Panc1 (cell line): ENCODE measurements around the gene GADD45A. TPM values are rescaled to one million over a fixed set of nuclear protein-coding genes. Genes with fewer than 3 reads are reported as not detected.

Experiments
- ATAC-seq: fragments of 200-7000 bp; cut with Tn5 transposase; 2 replicates; pipeline ENCODE4 v1.9.1; 2020; ENCODE audit warnings: mild to moderate bottlenecking, moderate library complexity
- BruUV-seq: library from RNA; stranded (reverse); fragments of 400-500 nt; replicated peaks from 2 replicates; lab custom pipeline; 2021; lab: Mats Ljungman, UMichigan
- CTCF ChIA-PET: fragments of 300-600 bp; sonication (Branson Sonifier 250); formaldehyde crosslinking; loops from one replicate; lab custom pipeline; 2022; ENCODE audit warnings: antibody characterized with exemption; lab: Charles Lee
- POLR2A ChIA-PET: fragments of 300-600 bp; sonication (Branson Sonifier 250); formaldehyde crosslinking; loops from one replicate; lab custom pipeline; 2022; ENCODE audit warnings: antibody characterized with exemption; lab: Charles Lee
- DNase-seq: peaks from one replicate; pipeline ENCODE4 v3.0.0-alpha.2; 2010; ENCODE audit warnings: low read depth, low spot score
- H3K27ac ChIP-seq: 2 replicates; pipeline ENCODE4 v1.5.1; 2011; ENCODE audit warnings: mild to moderate bottlenecking, low read length, inconsistent platforms
- H3K27me3 ChIP-seq: fragments of 200-500 bp; sonication (Bioruptor generic); 2 replicates; pipeline ENCODE4 v1.6.0; 2014; ENCODE audit warnings: low read length, inconsistent platforms; ENCODE audit not compliant: control insufficient read depth, insufficient read depth
- H3K36me3 ChIP-seq: fragments of 200-500 bp; sonication (Bioruptor generic); 2 replicates; pipeline ENCODE4 v1.5.1; 2014; ENCODE audit warnings: inconsistent platforms, mild to moderate bottlenecking, low read length, moderate library complexity; ENCODE audit not compliant: control insufficient read depth, insufficient read depth
- H3K4me1 ChIP-seq: 2 replicates; pipeline ENCODE4 v1.5.1; 2011; ENCODE audit warnings: inconsistent platforms, mild to moderate bottlenecking, low read length, moderate library complexity; ENCODE audit not compliant: control insufficient read depth, insufficient read depth
- H3K4me3 ChIP-seq, 2 experiments: 2 replicates each; pipeline ENCODE4 v1.5.1; 2011 to 2012; ENCODE audit warnings: low read depth in 2 of 2, low read length in 2 of 2, mild to moderate bottlenecking in 2 of 2, inconsistent platforms in 1 of 2, moderate library complexity in 1 of 2
- H3K9me3 ChIP-seq: fragments of 200-500 bp; sonication (Bioruptor generic); 2 replicates; pipeline ENCODE4 v1.5.1; 2014; ENCODE audit warnings: low read depth, mild to moderate bottlenecking, inconsistent platforms, low read length, moderate library complexity; ENCODE audit not compliant: control insufficient read depth, insufficient read depth
- CTCF ChIP-seq: fragments of 450-650 bp; IDR thresholded peaks from 2 replicates; pipeline ENCODE4 v1.5.1; 2017; ENCODE audit warnings: mild to moderate bottlenecking
- POLR2AphosphoS5 ChIP-seq: IDR thresholded peaks from 2 replicates; pipeline ENCODE4 v1.6.1; 2012; ENCODE audit warnings: mild to moderate bottlenecking, low read depth, low read length, moderate library complexity
- REST ChIP-seq, 2 experiments: IDR thresholded peaks; 2 replicates each; pipeline ENCODE4 v1.6.1; 2011 to 2012; ENCODE audit warnings: low read depth in 2 of 2, control low read depth in 1 of 2, low read length in 1 of 2, mild to moderate bottlenecking in 1 of 2, moderate library complexity in 1 of 2; ENCODE audit not compliant: insufficient read depth in 1 of 2
- SIN3A ChIP-seq: IDR thresholded peaks from 2 replicates; pipeline ENCODE4 v1.6.1; 2012; ENCODE audit warnings: low read depth, mild to moderate bottlenecking, low read length, moderate library complexity, borderline replicate concordance; ENCODE audit not compliant: insufficient read depth
- TCF7L2 ChIP-seq: IDR thresholded peaks from 2 replicates; pipeline ENCODE4 v1.6.1; 2011; ENCODE audit warnings: mild to moderate bottlenecking, low read depth, low read length, inconsistent platforms
- in situ Hi-C: cut with HindIII; loops from 2 replicates; pipeline ENCODE4 v1.10.0; 2016; ENCODE audit warnings: low sequenced_read_pairs, low pct_unique_long_range_greater_than_20kb
- intact Hi-C: fragments of 100-400 bp; cut with micrococcal nuclease; formaldehyde crosslinking; loops from one replicate; pipeline ENCODE4 v1.10.0; 2022; ENCODE audit not compliant: unreplicated experiment
- total RNA-seq: library from RNA; stranded (reverse); gene quantifications from one replicate; pipeline ENCODE4 v1.2.1, GENCODE V29; 2021; ENCODE audit not compliant: unreplicated experiment

GADD45A gene
- total RNA-seq, 1 experiment from 2014 or later = 106 TPM

- H3K4me1 ChIP-seq = peaks cover 32% of the 10 kb centered on the region
- H3K27me3 ChIP-seq = no peaks in the 10 kb centered on the region
- intact Hi-C loops = no loop called here
- ATAC-seq (peak; percentile 62), DNase-seq (no peak)
- CTCF ChIA-PET = no interaction called here
- in situ Hi-C loops = loop anchor here (25.0 kb wide), 1 partner anchor 137 kb away; no protein-coding TSS in a partner anchor
- H3K27ac ChIP-seq = peak overlapping the region; percentile 26
- H3K9me3 ChIP-seq = no peaks in the 10 kb centered on the region
- POLR2A ChIA-PET = no interaction called here
- TF ChIP-seq CTCF (no peak), TCF7L2 (peak; percentile 66)
- no peaks in the 10 kb centered on the region for H3K36me3 ChIP-seq
- H3K4me3 ChIP-seq = no peak overlapping the region
- no TSS peak for BruUV-seq
These were observed 10.6 kb upstream of the GADD45A start for GRCh38 chr1:67674260-67675011.

- BruUV-seq = no TSS peak
- ATAC-seq = no peak
- in situ Hi-C loops = no loop called here
These were observed 9.2 kb upstream of the GADD45A start for GRCh38 chr1:67675800-67676199.

More at GRCh38 chr1:67675800-67676199, 9.2 kb upstream of the GADD45A start:
- intact Hi-C loops = no loop called here
- Histone ChIP-seq H3K4me3 (no peak overlapping the region), H3K4me1 (peaks cover 32% of the 10 kb centered on the region), H3K27ac (peak overlapping the region; percentile 68), H3K36me3 (no peaks in the 10 kb centered on the region), H3K9me3 (no peaks in the 10 kb centered on the region), H3K27me3 (no peaks in the 10 kb centered on the region)
- DNase-seq = no peak
- no peak for TF ChIP-seq SIN3A
- TF ChIP-seq TCF7L2 = no peak
- no peak for TF ChIP-seq REST (IDR thresholded peaks at IDR 0.05; ENCODE audit: insufficient read depth in 1 of 2, low read depth in 2 of 2, low read length in 1 of 2)
- no peak for TF ChIP-seq CTCF
- TF ChIP-seq POLR2AphosphoS5 = no peak
- POLR2A ChIA-PET = no interaction called here
- CTCF ChIA-PET = no interaction called here
